Esophagus squamous epithelium (tissue), 4 donors: Measurements from ENCODE around the gene THBS3.

ENCODE experiments used
- POLR2A ChIP-seq, 4 donors: fragments of 450-650 bp; IDR thresholded peaks; one replicate each; pipeline ENCODE4 v1.6.1; 2017; ENCODE audit warnings: antibody characterized with exemption in 4 of 4, mild to moderate bottlenecking in 4 of 4, moderate library complexity in 3 of 4
- TF ChIP-seq, protein P1 (sequence below), 6 experiments: fragments of 450-650 bp in 4 of 6; fragments of 200-600 bp in 2 of 6; sonication (generic) in 2 of 6; IDR thresholded peaks; one replicate each; pipeline ENCODE4 v1.5.1; 2016 to 2019; ENCODE audit warnings: antibody characterized with exemption in 6 of 6, mild to moderate bottlenecking in 4 of 6, moderate library complexity in 4 of 6

DNA sequence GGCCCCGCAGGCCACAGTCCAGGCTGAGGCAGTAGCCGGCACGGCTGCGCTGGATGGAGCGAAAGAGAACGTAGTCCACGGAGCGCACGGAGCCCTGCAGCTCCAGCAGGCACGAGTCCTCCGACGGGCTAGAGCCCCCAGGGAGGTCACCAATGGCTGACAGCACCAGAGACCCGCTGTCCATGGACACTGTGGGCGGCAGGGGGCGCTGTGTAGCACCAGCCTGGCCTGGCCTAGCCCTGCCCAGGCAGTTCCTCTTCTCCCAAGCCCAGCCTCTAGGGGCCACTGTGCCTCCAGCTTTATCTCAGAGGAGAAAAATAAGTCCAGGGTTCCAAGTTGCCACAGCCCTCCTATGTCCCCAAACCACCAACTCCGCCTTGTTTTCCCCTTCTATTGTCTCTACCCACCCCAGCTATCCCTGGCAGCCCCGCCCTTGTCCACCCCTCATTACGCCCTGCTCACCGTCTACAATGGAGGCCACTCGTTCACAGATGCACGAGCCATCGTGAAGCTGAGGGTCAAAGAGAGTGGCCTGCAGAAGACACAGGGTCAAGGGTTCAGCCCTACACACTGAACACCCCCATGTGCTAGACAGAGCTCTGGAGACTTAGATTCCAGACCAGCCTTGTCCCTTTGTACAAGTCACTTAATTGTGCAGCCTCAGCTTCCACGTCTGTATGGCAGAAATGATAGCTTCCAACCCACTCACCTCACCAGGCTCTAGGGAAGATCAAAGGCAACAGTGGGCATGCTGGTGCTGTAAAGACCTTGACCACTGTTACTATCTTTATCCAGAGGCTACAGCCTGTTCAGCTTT lies 43.1 kb upstream of the THBS3 start:
- TF ChIP-seq, protein P1, sequence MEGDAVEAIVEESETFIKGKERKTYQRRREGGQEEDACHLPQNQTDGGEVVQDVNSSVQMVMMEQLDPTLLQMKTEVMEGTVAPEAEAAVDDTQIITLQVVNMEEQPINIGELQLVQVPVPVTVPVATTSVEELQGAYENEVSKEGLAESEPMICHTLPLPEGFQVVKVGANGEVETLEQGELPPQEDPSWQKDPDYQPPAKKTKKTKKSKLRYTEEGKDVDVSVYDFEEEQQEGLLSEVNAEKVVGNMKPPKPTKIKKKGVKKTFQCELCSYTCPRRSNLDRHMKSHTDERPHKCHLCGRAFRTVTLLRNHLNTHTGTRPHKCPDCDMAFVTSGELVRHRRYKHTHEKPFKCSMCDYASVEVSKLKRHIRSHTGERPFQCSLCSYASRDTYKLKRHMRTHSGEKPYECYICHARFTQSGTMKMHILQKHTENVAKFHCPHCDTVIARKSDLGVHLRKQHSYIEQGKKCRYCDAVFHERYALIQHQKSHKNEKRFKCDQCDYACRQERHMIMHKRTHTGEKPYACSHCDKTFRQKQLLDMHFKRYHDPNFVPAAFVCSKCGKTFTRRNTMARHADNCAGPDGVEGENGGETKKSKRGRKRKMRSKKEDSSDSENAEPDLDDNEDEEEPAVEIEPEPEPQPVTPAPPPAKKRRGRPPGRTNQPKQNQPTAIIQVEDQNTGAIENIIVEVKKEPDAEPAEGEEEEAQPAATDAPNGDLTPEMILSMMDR (IDR thresholded peaks at IDR 0.05), result peak; percentile 98 to 100 (median 98)
- TF ChIP-seq POLR2A (IDR thresholded peaks at IDR 0.05), result no peak
